CD4-positive, alpha-beta T cell treated with Interleukin-15 for 4 hours (primary cell): Measurements from ENCODE around the gene TMEM203.
A peak's percentile ranks its signal among the peaks of the same experiment; 100 is the strongest.

Experiments
- DNase-seq: peaks from one replicate; pipeline ENCODE4 v3.0.0-alpha.2; 2020; ENCODE audit warnings: low spot score

TMEM203 gene

DNA sequence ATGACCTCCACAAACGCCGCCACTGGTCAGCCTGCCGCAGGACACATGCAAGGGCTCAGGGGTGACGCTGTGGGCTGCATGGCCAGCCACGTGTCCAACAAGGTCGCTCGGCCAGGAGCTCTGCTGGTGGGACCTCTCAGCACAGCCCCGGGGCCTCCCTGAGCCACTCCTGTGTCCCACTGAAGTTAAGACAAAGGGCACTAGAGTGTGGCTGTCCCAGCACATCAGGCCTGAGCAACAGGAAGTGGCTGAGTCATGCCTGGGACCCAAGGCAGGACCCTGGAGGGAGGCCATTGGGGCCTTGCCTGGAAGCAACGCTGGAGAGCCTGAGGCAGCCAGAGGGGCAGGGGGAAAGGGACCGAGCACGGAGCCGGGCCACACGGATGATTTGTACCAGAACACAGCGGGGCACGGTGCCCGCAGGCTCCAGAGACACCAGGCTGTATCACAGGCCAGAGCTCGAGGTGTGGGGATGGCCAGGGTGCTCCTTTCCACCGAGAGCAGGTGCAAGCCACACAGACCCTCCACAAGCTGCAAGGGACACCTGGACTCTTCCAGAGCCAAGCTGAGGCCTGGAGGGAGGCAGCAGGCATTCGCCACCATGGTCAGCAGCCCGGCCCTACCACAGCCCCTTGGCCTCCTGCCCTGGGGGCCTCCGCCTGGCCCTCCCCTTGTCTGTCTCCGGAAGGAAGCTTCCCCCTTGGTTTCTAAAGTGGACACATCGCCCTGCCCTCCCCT, 27.1 kb downstream of the TMEM203 start:
- no peak for DNase-seq

DNA sequence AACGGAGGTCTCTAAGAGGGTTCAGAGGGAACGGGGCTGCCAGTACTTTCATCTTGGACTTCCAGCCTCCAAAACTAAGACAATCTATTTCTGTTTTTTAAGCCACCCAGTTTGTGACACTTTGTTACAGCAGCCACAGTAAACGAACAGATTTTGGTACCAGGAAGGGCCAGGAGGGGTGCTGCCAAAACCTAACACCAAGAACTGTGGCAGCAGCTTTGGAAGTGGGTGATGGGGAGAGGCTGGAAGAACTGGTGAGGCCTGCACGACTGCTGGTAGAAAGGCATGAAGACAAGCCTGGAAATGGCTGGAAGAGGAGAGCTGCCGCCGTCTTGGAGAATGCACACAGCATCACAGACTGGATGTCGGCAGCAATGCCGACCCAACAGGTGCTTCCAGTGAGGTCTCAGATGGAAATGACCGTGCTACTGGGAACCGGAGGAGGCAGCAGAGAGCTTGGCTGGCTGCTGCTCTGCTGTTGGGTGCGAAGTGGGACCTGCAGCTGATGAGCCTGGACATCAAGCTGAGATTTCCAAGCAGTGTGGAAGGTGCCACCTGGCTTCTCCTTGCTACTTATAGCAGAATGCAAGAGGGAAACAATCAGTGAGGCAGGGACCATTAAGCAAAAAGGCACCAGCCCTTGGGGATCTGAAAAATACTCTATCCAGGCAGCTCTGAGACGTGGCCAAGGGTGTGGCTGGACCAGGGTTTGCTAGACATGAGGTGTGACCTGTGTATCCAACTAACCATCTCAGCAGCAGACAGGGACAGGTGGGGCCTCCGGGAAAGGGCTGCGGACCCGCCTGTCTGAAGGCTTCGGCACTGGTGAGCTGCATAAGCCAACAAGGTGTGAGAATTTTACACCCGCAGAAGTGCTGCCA, 28.9 kb downstream of the TMEM203 start:
- peak; percentile 25 for DNase-seq

DNA sequence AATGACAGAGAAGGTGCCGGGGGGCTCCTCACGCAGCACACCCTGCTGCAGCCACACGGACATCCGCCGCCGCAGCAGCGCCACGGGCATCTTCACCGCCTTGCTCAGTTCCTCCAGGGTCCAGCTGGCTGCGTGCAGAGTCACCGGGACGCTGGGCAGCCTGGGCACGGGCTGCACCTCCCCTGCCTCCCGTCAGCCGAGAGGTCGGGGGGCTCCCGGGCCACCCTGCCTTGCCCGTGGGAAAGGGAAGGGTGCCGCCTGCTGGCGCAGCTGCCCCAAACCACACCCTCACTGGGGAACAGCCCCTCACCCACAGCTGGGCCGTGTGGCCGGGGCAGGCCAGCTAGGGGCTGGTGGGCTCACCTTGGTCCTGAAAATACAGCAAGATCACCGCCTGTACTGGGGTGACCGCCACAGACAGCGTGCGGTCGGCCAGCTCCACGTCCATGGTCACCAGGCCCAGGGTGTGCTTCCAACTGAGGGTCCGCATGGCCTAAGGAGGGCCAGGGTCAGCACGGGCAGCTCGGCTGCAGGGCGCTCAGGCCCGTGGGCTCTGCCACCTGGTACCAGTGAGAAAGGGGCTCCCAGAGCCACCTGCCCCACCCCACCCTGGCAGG, 30.0 kb downstream of the TMEM203 start:
- DNase-seq = no peak

DNA sequence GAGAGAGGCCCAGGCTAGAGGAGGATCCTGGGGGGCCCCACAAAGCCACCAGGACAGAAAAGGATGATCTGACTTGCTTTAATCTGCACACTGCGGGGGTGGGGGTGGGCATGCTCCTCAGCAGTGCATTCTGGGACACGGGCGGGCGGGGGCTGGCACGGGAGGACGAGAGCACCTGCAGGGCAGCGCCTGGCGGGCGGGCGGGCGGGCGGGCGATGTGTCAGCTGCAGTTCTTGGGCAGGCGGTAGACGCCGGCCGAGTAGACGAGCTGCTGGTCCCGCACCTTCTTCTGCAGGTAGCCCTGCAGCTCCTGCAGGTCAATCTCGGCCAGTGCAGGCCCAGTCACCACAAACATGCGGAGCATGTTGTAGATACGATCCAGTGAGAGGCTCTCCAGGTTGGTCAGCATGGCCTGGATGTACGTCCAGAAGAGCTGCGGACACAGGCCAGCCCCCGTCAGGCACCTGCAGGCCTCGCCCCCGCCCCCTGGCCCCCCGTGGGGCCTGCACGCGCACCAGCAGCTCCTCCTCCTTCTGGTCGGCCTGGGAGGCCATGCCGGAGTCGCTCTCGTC, 30.6 kb downstream of the TMEM203 start:
- no peak for DNase-seq

DNA sequence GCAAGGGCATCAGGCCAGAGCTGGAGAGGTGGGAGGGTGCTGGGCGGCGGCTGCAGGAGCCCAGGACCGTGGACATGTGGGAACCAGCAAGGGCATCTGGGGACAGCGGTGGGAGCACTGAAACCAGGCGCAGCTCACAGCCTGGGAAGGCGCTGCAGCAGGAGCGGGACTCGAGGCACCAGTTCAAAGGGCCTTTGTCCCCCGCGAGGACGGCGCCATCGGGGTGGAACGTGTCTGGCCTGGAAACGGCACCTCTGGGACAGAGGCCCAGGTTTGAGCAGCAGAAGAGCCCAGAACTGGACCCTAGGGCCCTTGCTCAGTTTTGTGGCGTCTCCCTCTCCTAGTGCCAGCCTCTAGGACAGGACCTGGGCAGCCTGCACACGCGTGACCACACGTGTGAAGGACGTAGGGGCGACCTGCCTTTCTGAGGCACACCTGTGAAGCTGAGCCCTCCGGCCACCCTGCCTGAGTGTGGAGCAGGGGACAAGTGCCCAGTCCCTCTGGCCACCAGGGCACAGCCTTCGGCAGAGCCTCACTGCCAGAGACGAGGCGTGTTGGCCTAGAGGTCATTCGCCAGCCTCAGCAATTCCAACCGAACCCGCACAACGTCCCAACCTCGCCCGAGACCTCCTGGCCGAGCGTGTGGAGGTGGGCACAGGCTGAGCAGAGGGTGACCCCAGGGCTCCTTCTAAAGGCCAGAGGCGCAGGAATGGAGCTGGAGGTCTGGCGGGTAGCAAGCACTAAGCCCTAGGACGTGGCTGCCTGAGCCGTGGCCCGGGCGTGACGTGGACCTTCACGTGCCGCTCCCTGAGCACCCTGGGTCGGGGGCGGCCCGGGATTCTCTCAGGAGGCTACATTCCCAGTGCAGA, 31.4 kb downstream of the TMEM203 start:
- no peak for DNase-seq

DNA sequence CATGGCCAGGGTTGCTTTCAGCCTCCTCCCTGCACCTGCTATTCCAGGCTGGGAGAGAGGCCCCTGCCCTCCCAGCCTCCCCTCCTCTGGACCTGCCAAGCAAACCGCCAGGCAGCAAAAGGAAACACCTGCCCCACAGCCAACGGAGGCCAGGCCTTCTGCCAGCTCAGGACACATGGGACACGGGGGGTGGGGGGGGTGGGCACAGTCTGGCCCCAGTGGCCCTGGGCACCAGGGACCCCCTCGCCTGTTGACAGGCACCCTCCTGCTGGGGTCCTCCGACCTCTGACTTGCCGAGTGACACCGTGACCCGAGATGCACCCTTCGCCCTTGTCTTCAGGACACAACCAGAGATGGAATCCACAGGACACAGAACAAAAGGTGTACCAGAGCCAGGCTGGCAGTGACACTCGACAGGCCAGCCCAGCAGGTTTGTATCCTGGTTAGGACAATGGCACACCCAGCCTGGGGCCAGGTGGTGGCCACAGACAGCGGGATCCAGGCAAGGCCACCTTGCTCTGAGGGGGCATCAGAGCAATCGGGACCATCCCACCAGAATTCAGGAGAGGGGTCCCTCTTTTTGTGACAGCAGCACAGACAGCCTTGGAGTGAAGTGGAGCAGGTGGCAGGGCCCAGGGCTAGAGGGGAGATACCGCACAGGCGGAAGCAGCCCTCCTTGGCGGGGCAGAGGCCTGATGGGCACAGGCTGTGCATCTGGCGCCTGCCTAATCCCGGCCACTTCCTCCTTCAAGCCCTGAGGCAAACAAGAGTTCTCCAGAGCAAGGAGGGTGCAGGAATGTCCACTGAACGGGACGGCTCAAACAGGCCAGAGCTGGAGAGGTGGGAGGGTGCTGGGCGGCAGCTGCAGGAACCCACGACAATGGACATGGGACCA, 32.3 kb downstream of the TMEM203 start:
- DNase-seq = no peak

DNA sequence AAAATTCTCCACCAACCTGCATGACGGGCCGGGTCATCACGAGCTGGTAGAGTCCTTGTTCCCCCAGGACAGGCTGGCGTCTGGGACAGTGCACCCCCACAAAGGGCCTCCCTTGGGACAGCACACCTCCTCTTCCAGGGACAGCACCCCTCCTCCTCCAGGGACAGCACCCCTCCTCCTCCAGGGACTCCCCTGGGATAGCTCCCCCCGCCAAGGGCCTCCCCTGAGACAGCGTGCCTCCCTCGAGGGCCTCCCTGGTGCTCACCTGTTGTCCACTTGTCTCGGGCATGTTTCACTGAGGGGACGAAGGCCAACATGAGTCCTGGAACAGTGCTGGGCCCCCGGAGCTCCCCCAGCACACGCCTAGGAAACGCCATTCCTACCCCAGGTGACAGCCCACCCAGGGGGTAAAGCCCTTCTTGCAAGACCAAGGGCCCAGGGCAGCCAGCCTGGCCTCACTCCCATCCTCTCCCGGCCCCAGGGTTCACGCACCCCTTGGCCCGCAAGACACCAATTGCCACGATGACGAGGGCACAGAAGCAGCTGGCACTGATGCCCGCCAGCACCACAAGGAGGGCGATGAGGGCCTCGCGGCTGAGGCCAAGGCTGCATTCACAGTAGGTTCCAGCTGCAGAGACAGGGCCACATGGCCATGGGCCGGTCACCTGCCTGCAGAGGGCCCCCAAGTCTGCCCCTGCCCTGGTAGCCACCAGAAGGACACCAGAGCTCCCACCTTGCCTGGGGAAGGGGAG, 34.1 kb downstream of the TMEM203 start:
- DNase-seq = no peak

DNA sequence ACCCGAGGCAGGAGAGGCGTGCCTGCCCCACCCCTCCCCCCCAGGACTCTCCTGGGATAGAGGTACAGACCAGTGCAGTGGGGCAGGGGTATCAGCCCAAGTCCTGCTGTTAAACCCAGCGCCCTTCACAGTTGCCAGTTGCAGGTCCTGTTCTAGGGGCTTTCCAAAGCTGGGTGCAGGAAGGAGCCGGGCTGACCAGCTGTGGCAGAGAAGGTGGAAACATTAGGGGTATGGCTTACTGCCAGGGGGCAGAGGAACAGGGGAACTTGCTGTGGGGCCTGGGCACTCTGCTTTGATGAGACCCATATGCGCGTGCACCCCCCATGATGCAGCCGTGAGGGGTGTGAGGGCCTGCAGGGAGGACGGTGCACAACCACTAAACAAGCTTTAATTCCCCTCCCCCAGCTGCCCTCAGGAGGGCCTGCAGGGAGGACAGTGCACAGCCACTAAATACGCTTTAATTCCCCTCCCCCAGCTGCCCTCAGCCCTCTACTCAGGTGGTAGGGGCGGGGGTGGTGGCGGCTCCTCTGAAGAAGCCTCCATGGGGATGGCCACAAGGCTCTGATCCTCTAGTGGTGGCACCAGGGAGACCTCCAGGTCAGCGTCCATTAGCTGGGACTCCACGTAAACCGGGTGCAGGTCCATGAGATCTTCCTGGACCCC, 34.8 kb downstream of the TMEM203 start:
- no peak for DNase-seq

DNA sequence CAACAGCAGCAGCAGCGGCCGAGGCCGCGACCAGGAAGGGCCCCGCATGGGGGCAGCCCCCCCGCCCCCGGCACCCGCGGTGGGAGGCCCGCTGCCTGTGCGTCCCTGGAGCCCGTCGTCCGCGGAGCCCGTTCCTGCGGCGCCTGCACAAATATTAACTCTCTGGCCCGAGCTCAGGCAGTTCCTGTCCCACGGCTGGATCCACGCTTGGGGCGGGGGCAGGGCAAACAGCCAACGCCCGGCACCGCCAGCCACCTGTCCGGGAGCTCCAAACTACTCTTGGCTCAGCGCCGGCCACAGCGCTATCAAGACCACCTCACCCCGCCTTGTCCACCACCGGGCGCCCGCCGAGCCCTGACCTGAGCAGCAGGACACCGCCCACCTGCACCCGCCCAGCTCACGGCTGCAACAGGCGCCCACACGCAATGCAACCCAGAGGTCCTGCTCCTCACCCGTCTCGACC, 35.5 kb downstream of the TMEM203 start, which contains the start of gene LRRC26:
TSS of gene LRRC26 (minus strand) at position 156 of the 463 bp plus-strand sequence. CDS start at position 48, 108 bp downstream.
- no peak for DNase-seq

DNA sequence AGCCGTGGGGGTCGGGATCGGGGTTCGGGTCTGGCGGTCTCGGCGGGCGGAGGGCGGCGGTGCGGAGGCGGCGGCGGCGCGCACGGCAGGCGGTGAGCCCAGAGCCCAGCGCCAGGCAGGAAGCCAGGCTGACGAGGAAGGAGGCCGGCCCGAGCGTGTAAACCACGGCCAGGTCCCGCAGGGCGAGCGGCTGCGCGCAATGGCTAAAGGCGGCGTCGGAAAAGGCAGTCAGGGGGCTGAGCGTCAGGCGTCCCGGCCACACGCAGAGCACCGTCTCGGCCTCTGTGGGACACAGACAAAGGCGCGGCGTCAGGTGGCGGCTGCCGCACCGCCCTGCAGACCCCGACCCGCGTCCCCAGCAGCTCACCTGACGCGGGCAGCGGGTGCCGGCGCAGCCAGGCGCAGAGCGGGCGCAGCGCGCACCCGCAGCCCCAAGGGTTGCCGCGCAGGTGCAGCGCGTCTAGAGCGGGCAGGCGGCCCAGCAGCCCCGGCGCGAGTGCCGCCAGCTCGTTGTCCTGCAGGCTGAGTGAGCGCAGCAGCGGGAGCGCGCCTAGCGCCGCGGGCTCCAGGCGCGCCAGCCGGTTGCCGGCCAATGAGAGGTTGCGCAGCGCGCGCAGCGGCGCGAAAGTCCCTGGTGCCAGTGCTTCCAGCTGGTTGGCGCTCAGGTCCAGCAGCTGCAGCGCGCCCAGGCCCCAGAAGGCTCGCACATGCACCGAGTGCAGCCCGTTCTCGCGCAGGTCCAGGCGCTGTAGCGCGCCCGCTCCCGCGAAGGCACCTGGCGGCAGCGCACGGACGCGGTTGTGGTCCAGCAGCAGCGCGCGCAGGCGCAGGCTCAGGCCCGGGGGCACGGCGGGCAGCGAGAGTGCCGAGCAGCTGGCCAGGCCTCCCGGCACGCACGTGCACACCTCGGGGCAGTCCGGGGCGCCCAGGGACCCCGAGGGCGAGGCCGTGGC, 36.3 kb downstream of the TMEM203 start:
- no peak for DNase-seq

DNA sequence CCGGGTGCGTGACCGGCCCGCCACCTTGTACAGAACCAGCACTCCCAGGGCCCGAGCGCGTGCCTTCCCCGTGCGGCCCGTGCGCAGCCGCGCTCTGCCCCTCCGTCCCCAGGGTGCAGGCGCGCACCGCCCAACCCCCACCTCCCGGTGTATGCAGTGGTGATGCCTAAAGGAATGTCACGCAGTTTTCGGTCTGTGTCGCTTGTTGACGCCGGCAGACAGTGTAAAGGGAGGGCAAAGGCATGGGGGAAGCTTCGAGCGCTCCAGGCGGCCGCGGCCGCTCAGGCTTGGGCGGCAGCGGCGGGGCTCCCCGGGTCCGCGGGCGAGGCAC, 36.9 kb downstream of the TMEM203 start:
- no peak for DNase-seq

DNA sequence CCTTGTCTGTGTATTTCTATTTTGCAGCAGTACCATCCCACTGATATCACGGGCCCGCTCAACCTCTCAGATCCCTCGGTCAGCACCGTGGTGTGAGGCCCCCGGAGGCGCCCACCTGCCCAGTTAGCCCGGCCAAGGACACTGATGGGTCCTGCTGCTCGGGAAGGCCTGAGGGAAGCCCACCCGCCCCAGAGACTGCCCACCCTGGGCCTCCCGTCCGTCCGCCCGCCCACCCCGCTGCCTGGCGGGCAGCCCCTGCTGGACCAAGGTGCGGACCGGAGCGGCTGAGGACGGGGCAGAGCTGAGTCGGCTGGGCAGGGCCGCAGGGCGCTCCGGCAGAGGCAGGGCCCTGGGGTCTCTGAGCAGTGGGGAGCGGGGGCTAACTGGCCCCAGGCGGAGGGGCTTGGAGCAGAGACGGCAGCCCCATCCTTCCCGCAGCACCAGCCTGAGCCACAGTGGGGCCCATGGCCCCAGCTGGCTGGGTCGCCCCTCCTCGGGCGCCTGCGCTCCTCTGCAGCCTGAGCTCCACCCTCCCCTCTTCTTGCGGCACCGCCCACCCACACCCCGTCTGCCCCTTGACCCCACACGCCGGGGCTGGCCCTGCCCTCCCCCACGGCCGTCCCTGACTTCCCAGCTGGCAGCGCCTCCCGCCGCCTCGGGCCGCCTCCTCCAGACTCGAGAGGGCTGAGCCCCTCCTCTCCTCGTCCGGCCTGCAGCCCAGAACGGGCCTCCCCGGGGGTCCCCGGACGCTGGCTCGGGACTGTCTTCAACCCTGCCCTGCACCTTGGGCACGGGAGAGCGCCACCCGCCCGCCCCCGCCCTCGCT, 37.5 kb downstream of the TMEM203 start:
- no peak for DNase-seq

DNA sequence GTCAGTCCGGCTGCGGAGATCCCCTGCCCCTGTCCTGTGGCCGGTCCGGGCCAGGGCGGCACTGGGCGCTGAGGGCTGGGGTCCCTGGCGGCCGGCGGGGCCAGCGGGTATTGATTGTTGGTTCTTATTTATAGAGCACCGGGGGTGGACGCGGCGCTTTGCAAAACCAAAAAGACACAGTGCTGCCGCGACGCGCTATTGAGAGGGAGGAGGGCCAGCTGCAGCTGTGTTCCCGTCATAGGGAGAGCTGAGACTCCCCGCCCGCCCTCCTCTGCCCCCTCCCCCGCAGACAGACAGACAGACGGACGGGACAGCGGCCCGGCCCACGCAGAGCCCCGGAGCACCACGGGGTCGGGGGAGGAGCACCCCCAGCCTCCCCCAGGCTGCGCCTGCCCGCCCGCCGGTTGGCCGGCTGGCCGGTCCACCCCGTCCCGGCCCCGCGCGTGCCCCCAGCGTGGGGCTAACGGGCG, 38.1 kb downstream of the TMEM203 start:
- no peak for DNase-seq

DNA sequence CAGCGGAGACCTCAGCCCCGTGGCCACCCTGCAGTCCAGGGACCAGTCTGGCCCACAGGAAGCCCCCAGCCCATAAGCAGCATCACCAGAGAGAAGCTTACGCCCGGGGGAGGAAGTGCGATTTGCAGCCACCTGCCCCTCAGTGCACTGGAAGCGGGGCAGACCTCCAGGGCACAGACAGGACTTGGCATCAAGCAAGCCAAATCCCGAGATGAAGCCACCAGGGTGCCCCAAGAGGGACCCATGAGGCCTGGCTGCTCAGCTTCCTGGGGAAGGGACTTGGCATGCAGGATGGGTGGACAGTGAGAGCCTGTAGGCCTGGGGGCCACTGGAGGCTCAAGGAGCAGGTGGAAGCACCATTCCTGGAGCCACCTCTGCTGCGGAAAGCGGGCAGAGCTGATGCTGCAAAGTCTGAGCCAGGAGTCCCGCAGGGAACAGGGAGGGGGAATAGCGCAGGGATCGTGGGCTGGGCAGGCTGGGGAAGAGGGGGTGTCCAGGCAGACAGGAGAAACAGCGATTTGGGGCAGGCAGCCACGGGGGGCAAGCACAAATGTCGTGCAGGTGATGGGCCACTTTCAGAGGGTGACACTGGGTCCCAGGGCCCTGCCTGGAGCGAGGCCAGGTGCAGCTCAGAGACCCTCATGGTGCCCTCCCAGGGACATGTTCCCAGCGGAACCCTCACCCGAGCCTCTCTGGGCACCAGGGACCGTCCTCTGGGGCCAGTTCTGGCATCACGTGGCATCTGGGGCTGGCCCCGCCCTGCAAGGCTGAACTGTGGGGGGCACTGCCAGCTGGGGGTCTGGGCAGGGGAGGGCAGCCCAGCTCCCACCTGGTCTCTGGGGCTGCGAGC, 38.8 kb downstream of the TMEM203 start:
- no peak for DNase-seq

DNA sequence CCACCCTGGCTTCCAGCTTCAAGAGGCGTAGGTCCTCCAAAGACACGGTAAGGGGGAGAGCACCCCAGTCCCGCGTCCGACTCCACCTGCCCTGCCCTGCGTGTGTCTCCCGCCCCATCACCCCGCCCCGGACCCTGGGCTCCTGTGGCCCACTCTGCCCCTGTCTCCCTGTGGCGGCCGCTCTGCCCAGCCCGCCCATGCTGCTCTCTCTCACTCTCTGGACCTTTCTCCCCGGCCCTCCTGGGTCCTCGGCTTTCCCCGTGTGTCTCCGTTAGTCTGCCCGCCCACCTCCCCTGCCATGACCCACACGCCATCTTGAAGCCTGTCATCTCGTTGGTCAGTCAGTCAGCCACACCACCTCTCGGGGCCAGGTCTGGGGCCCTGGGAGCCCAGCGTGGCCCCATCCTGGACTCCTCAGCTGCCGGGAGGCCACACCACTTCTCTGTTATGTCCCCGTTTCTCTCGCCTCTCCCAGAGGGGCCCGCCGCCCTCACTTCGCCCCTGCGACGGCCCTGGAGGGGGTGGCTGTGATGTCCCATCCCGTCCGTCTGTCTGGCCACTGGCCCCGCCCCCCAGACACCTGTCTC, 40.1 kb downstream of the TMEM203 start:
- no peak for DNase-seq
